ENCODE data around the gene CARMIL3.

DNA sequence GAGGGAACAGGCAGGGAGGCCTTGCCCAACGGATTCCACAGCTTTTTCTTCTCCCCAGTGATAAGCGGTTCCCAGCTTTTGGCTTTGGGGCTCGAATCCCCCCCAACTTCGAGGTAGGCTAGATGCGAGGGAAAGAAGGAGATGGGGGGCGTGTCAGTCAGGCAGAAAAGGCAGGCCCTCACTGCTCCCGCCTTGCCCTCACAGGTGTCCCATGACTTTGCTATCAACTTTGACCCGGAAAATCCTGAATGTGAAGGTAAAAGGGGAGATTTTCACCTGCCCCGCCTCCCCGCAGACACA, 24.4 kb downstream of the CARMIL3 start:
- TF ChIP-seq, protein P1, sequence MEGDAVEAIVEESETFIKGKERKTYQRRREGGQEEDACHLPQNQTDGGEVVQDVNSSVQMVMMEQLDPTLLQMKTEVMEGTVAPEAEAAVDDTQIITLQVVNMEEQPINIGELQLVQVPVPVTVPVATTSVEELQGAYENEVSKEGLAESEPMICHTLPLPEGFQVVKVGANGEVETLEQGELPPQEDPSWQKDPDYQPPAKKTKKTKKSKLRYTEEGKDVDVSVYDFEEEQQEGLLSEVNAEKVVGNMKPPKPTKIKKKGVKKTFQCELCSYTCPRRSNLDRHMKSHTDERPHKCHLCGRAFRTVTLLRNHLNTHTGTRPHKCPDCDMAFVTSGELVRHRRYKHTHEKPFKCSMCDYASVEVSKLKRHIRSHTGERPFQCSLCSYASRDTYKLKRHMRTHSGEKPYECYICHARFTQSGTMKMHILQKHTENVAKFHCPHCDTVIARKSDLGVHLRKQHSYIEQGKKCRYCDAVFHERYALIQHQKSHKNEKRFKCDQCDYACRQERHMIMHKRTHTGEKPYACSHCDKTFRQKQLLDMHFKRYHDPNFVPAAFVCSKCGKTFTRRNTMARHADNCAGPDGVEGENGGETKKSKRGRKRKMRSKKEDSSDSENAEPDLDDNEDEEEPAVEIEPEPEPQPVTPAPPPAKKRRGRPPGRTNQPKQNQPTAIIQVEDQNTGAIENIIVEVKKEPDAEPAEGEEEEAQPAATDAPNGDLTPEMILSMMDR (IDR thresholded peaks at IDR 0.05), result no peak
- TF ChIP-seq POLR2A (IDR thresholded peaks at IDR 0.05), result no peak

Measured in right lobe of liver (tissue), 4 donors.